ENCODE measurements around the gene SLC9A2.

DNA sequence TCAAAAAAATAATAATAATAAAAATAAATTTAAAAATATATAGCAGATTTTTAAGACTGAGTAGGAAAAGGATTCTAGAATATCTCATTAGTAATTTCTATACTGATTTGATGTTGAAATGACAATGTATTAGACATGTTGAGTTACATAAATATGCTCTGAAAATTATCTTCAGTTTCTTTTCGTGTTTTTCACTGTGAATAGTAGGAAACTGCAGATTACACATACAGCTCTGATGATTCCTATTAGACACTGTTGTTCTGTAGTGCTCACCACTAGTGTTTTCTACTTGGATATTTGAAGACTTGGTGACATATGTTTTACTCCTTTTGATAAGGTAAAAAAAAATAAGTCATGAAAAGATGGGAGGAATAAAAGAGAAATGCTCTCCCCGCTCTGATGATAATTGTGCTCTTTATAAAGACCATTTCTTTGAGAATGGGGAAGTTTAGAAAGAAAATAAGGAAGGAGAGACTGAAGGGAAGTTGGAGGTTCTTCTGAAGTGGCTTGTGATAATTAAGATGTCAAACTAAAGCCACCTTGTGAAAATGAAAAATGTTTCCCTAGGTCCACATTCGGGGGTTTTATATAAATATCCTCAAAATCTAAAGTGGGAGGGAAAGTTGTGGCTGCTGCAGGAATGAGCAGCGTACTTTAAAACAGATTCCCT is 52.9 kb downstream of the SLC9A2 start:
- TF ChIP-seq, protein P1, sequence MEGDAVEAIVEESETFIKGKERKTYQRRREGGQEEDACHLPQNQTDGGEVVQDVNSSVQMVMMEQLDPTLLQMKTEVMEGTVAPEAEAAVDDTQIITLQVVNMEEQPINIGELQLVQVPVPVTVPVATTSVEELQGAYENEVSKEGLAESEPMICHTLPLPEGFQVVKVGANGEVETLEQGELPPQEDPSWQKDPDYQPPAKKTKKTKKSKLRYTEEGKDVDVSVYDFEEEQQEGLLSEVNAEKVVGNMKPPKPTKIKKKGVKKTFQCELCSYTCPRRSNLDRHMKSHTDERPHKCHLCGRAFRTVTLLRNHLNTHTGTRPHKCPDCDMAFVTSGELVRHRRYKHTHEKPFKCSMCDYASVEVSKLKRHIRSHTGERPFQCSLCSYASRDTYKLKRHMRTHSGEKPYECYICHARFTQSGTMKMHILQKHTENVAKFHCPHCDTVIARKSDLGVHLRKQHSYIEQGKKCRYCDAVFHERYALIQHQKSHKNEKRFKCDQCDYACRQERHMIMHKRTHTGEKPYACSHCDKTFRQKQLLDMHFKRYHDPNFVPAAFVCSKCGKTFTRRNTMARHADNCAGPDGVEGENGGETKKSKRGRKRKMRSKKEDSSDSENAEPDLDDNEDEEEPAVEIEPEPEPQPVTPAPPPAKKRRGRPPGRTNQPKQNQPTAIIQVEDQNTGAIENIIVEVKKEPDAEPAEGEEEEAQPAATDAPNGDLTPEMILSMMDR (conservative IDR thresholded peaks at IDR 0.05; ENCODE audit: low read depth, low read length), result no peak
- no peak for TF ChIP-seq EZH2 (IDR thresholded peaks at IDR 0.05; ENCODE audit: low read length, unreplicated experiment)

Data from PC-3 (cell line).